Measurements from ENCODE around the gene ROGDI.

Gene ROGDI

GRCh38 chr16:4750896-4751295 lies 51.5 kb downstream of the ROGDI start:
- peaks cover 16% of the 10 kb centered on the region for H3K4me1 ChIP-seq (ENCODE audit: low read length)
- no peaks in the 10 kb centered on the region for H3K9me3 ChIP-seq (replicated peaks; ENCODE audit: insufficient read depth, low read length)
- H3K4me3 ChIP-seq (ENCODE audit: low read length), result no peak overlapping the region
- H3F3A ChIP-seq (ENCODE audit: insufficient read depth, low read length), result peaks cover 15% of the 10 kb centered on the region; the same call in 1 of the 2 replicates
- TF ChIP-seq EZH2 (optimal IDR thresholded peaks at IDR 0.05; ENCODE audit: low read depth, low read length) (no peak), CTCF (IDR thresholded peaks at IDR 0.05; ENCODE audit: low read length) (no peak), EZH2phosphoT487 (IDR thresholded peaks at IDR 0.05; ENCODE audit: low read length) (no peak)
- H4K20me1 ChIP-seq (ENCODE audit: insufficient read depth, low read length), result no peaks in the 10 kb centered on the region
- no peaks in the 10 kb centered on the region for H3K9me2 ChIP-seq (replicated peaks; ENCODE audit: insufficient read depth, low read length)
- no peaks in the 10 kb centered on the region for H3K79me2 ChIP-seq (ENCODE audit: low read length)
- no peaks in the 10 kb centered on the region for H3K36me3 ChIP-seq (replicated peaks; ENCODE audit: insufficient read depth, low read length)
- no peak for DNase-seq
- no peak overlapping the region for H2AFZ ChIP-seq (ENCODE audit: low read length)
- H3K27me3 ChIP-seq (replicated peaks; ENCODE audit: insufficient read depth, low read length), result no peaks in the 10 kb centered on the region
- no peak overlapping the region for H3K27ac ChIP-seq (ENCODE audit: low read length)
- no peak overlapping the region for H3K9ac ChIP-seq (ENCODE audit: low read length)
- H3K4me2 ChIP-seq (ENCODE audit: low read depth, low read length), result no peak overlapping the region

GRCh38 chr16:4749700-4750257 lies 52.7 kb downstream of the ROGDI start:
- DNase-seq, result no peak
- H3K4me1 ChIP-seq (ENCODE audit: low read length), result peaks cover 16% of the 10 kb centered on the region
- no peaks in the 10 kb centered on the region for H3K9me2 ChIP-seq (replicated peaks; ENCODE audit: insufficient read depth, low read length)
- H3K79me2 ChIP-seq (ENCODE audit: low read length), result no peaks in the 10 kb centered on the region
- H3K27ac ChIP-seq (ENCODE audit: low read length), result no peak overlapping the region
- TF ChIP-seq EZH2phosphoT487 (IDR thresholded peaks at IDR 0.05; ENCODE audit: low read length) (no peak), CTCF (IDR thresholded peaks at IDR 0.05; ENCODE audit: low read length) (no peak), EZH2 (optimal IDR thresholded peaks at IDR 0.05; ENCODE audit: low read depth, low read length) (no peak)
- H3K9ac ChIP-seq (ENCODE audit: low read length), result no peak overlapping the region
- no peaks in the 10 kb centered on the region for H3K36me3 ChIP-seq (replicated peaks; ENCODE audit: insufficient read depth, low read length)
- H3K27me3 ChIP-seq (replicated peaks; ENCODE audit: insufficient read depth, low read length), result no peaks in the 10 kb centered on the region
- no peak overlapping the region for H3K4me3 ChIP-seq (ENCODE audit: low read length)
- peaks cover 15% of the 10 kb centered on the region; the same call in 1 of the 2 replicates for H3F3A ChIP-seq (ENCODE audit: insufficient read depth, low read length)
- H3K9me3 ChIP-seq (replicated peaks; ENCODE audit: insufficient read depth, low read length), result no peaks in the 10 kb centered on the region
- no peaks in the 10 kb centered on the region for H4K20me1 ChIP-seq (ENCODE audit: insufficient read depth, low read length)
- no peak overlapping the region for H3K4me2 ChIP-seq (ENCODE audit: low read depth, low read length)
- H2AFZ ChIP-seq (ENCODE audit: low read length), result no peak overlapping the region

GRCh38 chr16:4748682-4749411 lies 53.6 kb downstream of the ROGDI start:
- H3K9me3 ChIP-seq (replicated peaks; ENCODE audit: insufficient read depth, low read length), result no peaks in the 10 kb centered on the region
- H3K36me3 ChIP-seq (replicated peaks; ENCODE audit: insufficient read depth, low read length), result no peaks in the 10 kb centered on the region

More at GRCh38 chr16:4748682-4749411, 53.6 kb downstream of the ROGDI start:
- Histone ChIP-seq H3K27me3 (replicated peaks; ENCODE audit: insufficient read depth, low read length) (no peaks in the 10 kb centered on the region), H2AFZ (ENCODE audit: low read length) (peak overlapping the region; percentile 67), H3K79me2 (ENCODE audit: low read length) (no peaks in the 10 kb centered on the region), H4K20me1 (ENCODE audit: insufficient read depth, low read length) (no peaks in the 10 kb centered on the region), H3K4me3 (ENCODE audit: low read length) (peak overlapping the region; percentile 44), H3F3A (ENCODE audit: insufficient read depth, low read length) (peaks cover 15% of the 10 kb centered on the region; the same call in 1 of the 2 replicates), H3K9ac (ENCODE audit: low read length) (peak overlapping the region; percentile 55), H3K4me2 (ENCODE audit: low read depth, low read length) (peak overlapping the region; percentile 95), H3K4me1 (ENCODE audit: low read length) (peaks cover 16% of the 10 kb centered on the region), H3K9me2 (replicated peaks; ENCODE audit: insufficient read depth, low read length) (no peaks in the 10 kb centered on the region), H3K27ac (ENCODE audit: low read length) (peak overlapping the region; percentile 75)
- DNase-seq, result no peak
- TF ChIP-seq EZH2phosphoT487 (IDR thresholded peaks at IDR 0.05; ENCODE audit: low read length) (no peak), CTCF (IDR thresholded peaks at IDR 0.05; ENCODE audit: low read length) (no peak), EZH2 (optimal IDR thresholded peaks at IDR 0.05; ENCODE audit: low read depth, low read length) (no peak)

Measured in MM.1S (cell line).